ENCODE measurements around the gene GAMT.

The GAMT gene

GRCh38 chr19:1383312-1384084, 17.8 kb downstream of the GAMT start, which contains the start of gene NDUFS7:
TSS of gene NDUFS7 (plus strand) at chr19:1383907. CDS start at chr19:1383927, 20 bp downstream.
- DNase-seq: peak; percentile 97

DNA sequence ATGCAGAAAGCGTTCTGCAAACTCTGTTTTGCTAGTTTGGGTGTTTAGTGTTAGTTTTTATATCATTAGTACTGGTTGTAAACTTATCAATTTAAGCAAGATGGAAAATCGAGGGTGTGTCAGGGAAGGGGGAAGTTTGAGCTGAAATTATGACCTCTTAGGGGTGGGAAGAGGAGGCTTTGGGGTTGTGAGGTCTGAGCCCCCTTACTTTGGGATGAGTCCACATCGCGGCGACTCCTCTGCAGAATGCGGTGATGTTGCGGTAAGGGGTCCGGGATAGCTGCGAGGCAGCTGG, 18.4 kb downstream of the GAMT start:
- DNase-seq: no peak

DNA sequence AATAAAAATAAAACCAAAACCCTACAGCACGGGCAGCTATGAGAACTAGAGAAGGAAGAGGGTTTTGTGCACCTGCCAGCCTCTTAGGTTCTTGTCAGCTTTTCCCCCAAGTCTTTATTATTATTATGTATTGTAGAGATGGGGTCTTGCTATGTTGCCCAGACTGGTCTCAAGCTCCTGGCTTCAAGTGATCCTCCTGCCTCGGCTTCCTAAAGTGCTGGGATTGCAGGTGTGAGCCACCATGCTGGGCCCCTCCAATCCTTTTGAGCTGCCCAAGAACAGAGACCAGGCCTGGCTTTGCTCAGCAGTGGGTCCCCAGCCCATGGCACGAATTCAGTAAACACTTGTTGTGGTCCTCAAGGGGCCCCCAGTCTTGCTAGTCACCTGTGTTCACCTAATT, 19.1 kb downstream of the GAMT start:
- no peak for DNase-seq

- no peak for DNase-seq
Observed at GRCh38 chr19:1379961-1380489, 21.3 kb downstream of the GAMT start.

GRCh38 chr19:1379126-1379905, 22.0 kb downstream of the GAMT start:
- DNase-seq: no peak

- DNase-seq: no peak
Observed at GRCh38 chr19:1377965-1378785, 23.2 kb downstream of the GAMT start.

DNA sequence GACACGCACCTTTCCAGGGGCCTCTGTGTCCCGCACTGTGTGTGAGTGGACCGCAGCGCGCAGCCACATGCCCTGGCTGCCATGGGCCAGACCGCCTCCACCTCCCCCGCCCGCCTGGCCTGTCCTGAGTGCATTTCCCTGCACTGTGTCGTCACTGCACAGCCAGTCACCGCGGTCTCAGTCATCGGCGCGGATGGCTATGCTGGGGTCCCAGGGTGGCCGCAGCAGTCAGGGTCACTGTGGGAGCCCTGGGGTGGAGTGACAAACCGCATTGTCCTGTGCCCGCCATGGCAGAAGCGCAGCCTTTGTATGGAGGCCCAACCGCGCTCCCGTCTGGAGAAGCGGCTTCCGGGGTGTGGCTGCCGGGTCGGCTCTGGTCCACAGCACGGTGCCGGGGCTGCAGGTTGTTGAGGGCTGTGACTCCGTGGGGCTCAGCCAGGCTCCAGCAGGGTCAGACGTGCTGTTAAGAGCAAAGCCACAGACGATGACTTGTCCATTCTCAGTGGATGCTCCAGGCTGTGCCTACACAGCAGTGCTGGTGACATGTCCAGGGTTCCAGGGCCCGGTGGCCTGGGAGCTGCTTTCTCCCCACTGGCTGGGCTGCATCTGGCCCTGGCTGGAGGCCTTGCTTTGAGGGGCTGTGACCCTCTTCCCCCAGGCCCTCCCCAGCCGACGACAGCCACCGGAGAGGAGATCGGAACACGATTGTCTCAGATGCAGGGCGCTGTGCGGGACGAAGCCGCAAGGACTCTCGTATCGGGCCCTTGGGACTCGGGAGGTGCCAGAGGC, 24.0 kb downstream of the GAMT start:
- no peak for DNase-seq

DNA sequence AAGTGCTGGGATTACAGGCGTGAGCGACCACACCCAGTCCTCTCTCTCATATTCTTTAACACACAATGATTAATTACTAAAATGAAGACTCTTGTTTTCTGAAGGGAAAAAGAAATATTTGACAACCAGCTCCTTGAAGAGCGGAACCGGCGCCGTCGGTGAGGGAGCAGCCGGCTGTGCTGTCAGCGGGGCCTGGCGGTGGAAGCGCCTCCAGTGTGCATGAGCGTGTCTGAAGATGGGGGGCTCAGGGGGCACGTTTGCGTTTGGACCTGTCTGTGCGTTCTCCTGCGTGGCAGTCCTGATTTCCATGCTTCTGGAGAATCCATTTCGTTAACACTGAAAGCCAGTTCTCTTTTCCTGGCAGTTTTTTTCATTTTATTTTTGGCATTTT, 24.9 kb downstream of the GAMT start:
- DNase-seq: no peak

- DNase-seq: no peak
Observed at GRCh38 chr19:1374250-1374577, 27.1 kb downstream of the GAMT start.

GRCh38 chr19:1373534-1374249, 27.6 kb downstream of the GAMT start:
- no peak for DNase-seq

DNA sequence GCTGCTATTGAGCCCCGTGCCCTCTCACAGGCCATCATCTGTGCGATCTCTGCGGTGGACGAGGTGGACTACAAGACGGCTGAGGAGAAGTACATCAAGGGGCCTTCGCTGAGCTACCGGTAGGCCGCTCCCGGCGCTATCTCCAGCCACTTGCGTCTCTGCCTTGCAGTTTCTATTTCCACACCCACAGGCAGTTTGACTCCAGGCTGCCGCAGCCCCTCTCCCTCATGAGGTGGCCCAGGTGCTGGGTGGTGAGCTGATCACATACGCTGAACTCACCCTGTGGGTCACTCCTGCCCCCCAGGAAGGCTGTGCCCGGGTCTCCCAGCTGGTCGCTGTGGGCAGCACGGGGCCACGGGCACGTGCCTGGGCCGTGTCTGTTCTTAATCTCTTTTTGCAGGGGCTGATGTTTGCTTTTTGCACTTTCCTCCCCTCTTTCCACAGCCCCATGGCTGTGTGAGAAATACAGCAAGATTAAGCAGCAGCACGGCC, 28.3 kb downstream of the GAMT start:
- no peak for DNase-seq

GRCh38 chr19:1370579-1371361, 30.6 kb downstream of the GAMT start:
- DNase-seq: no peak

DNA sequence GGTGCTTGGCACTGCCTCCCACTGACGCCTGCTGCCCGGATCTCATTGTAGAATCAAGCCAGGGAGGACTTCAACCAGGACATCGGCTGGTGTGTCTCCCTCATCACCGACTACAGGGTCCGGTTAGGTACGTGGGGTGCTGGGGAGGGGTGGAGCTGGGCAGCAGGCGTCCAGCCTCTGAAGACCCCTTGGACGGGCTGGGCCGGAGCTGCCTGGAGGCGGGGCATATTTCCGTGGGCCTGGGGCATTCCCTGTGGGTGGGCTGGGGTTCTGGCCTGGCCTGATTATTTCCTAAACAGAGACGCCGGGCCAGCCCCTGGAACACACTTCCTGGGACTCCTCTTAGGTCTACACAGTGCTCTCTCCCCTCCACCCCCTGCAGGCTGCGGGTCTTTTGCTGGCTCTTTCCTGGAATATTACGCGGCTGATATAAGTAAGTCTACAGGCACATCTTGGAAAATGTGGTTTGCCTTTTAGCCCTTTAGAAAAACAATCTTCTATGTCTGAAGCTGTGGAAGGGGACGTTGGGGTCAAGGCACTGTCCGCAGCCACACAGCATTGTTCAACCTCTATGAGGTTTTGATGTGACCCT, 32.0 kb downstream of the GAMT start:
- DNase-seq: no peak

DNA sequence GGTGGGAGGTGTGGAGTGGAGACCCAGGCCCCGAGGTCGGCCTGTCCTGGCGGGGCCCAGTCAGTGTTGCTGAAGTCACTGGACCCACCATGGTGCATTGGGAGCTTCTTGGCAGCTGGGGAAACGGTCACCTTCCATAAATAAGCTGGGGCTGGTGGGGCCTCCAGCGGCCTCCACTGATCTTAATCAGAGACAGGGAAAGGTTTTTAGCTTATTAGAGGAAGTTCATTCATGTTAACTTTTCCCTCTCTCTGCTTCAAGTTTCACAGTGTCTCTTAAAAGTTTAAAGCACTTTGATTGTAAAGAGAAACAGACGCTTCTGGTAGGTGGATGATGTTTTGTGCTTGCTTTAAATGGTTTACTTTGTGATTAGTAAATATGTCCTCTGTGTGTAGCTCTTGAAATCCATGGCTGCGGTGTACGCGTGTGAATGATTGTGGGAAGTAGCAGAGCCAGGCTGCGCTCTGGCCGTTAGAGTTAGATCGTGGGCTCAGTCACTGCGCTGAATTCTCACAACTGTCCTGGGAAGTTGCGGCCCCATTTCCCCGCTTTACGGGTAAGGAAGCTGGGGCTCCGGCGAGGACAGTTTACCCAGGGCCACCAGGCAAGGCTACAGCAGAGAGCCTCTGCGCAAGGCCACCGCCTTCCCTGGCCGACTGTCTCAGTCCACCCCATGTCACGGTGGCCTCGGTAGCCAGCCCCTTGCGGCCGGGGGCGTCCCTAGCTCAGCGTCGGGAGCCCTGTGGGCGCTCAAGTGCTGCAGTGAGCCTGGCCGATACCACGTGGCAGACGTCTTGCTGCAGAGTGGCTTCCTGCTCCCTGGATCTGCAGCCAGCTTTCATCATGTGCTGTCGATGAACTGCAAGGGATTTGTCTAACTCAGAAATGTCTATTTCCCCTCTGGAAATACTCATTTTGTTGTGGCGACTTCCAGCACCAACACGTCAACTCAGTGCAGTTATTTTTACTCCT, 34.2 kb downstream of the GAMT start:
- peak; percentile 14 for DNase-seq

GRCh38 chr19:1366296-1366695, 35.0 kb downstream of the GAMT start:
- no peak for DNase-seq

DNA sequence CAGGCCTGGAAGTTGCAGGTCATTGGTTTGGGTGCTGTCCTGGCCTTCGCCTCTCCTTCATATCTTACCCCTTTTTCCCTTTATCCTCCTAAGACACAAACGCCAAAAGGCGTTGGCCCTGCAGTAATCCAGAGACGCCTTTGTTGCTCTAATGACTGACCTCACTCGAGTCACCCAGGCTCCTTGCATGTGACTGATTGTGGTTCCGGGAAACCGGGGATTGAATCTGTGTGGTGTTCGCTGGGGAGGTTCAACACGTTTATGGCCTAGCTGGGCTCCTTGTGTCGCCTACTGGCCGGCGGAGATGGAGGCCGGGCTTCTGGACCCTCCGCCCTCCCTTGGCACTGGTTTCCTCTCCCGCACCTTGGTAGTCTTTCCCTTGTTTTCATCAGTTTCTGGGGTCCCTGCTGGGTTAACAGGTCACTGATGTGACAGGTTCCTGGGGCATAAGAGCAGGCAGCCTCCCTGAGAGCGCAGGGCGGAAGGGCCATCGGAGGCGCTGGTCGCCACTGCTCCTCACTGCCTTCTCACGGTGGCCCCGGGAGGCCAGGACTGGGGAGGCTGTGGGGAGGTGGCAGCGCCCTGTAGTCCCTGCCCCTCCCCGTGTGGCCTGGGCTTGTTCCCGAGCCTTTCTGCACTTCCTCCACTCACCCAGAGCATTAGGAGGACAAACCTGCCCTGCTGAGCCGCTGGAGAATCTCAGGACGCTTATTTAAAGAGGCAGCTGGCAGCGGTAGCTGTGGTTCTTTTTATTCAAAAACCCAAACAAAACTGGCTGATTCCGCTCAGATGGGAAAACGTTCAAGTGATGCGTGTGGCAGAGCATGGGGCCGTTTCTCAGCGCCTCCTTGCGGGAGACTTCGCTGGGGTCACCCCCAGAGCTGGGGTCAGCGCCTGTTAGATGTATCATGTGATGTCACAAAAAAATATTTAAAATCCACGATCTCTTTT, 35.7 kb downstream of the GAMT start:
- DNase-seq: no peak

DNA sequence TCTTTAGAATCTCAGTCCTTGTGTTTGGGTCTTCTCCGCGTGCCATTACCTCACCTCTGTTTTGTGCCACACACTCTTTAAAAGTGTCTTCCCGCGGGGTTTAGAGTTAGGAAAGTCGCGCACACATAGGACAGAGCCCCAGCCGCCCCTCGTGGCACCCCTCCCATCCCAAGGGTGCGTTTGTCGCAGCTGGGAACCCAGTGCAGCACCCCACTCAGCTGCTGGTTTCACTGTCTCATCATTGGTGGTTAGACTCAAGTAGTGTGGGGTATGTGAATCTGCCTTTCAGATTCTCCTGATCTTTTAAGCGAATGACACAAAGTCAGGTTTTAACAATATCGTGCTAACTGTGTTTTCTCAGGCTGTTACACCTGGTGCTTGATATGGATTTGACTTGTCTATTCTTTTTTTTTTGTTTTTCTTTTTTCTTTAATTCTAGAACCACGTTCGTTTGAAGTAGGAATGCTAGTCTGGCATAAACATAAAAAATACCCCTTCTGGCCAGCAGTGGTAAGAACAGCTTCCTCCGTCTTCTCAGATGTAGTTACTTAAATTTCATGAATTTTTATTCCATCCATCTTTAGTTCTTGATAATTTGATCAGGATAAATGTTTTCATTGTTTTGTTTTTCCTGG, 37.2 kb downstream of the GAMT start:
- DNase-seq: no peak

- no peak for DNase-seq
Observed at GRCh38 chr19:1363599-1363998, 37.7 kb downstream of the GAMT start.
